ENCODE results near the gene MGLL.

- TF ChIP-seq CEBPB (IDR thresholded peaks at IDR 0.05; ENCODE audit: low read depth) (no peak), ZNF274 (IDR thresholded peaks at IDR 0.05; ENCODE audit: low read depth, low read length) (no peak), CTCF (IDR thresholded peaks at IDR 0.05 in 2 of 3, conservative IDR thresholded peaks at IDR 0.05 in 1 of 3; ENCODE audit: borderline replicate concordance in 1 of 3, insufficient read depth in 1 of 3, low read depth in 2 of 3, low read length in 2 of 3) (no peak), ELF1 (IDR thresholded peaks at IDR 0.05; ENCODE audit: borderline replicate concordance, low read depth) (no peak), POLR2AphosphoS5 (IDR thresholded peaks at IDR 0.05; ENCODE audit: low read depth, low read length) (no peak), POLR2A (IDR thresholded peaks at IDR 0.05; ENCODE audit: borderline replicate concordance, extremely low read depth, insufficient read depth, insufficient read length) (no peak), SP1 (IDR thresholded peaks at IDR 0.05; ENCODE audit: low read depth) (no peak), YY1 (IDR thresholded peaks at IDR 0.05; ENCODE audit: extremely low read depth, insufficient replicate concordance, low read depth, low read length) (no peak)
Measured at GRCh38 chr3:127680798-127681221, 141.5 kb downstream of the MGLL start.
